ENCODE measurements around the gene AOPEP.

DNA sequence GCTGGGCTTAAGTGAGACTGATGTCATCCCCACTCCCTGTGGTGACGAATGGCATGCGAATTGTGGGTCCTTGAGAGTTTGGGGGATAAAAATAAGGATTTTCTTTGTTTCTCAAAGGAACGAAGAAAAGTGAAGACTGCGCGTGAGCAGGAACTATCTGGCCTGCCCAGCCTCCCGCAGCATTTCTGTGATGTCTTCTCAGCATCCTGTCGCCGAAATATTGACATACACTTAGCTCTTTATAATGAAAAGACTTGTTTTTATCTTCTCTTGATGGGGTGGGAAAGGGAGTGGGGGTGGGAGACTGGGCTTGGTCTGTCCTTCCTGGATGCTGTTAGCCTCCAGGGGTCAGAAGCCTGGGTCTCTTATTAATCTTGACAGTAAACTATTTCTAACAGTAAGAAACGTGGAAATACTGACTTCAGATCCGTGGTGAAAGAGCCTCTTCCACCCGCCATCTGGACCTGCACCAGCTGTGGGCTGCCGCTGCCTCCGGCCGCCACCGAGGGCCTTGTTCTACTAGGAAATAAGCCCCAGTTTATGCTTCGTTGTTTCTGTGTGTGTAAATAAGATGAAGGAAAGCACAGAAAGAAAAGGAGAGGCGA is 351.4 kb downstream of the AOPEP start:
- no peak for TF ChIP-seq POLR2AphosphoS5 (IDR thresholded peaks at IDR 0.05; ENCODE audit: insufficient read depth in 1 of 2, low read depth in 1 of 2)
- no peak for TF ChIP-seq CTCF (IDR thresholded peaks at IDR 0.05)
